ENCODE measurements around the gene ACKR3. TPM values are rescaled to one million over a fixed set of nuclear protein-coding genes. Genes with fewer than 3 reads are reported as not detected.

Gene ACKR3
- total RNA-seq, 1 experiment from 2014 or later, result 0.61 TPM

GRCh38 chr2:236536727-236537398, 32.8 kb upstream of the ACKR3 start:
- ChIA-PET POLR2A (no interaction called here), CTCF (interaction anchor here (0.6 to 1.7 kb wide), 4 partner anchors 24 to 183 kb away, joined by 3 to 5 read pairs (median 4); no protein-coding TSS in a partner anchor)
- H3K36me3 Mint-ChIP-seq (ENCODE audit: insufficient read depth, unreplicated experiment), result no peaks in the 10 kb centered on the region
- no peak overlapping the region for H3K27ac Mint-ChIP-seq (ENCODE audit: low read depth, unreplicated experiment)
- BruUV-seq (replicated peaks), result no TSS peak
- intact Hi-C loops (cut with micrococcal nuclease), result no loop called here
- DNase-seq (ENCODE audit: unreplicated experiment), result no peak
- no peaks in the 10 kb centered on the region for H3K9me3 Mint-ChIP-seq (ENCODE audit: unreplicated experiment)
- peaks cover 9% of the 10 kb centered on the region for H3K4me1 Mint-ChIP-seq (ENCODE audit: insufficient read depth, unreplicated experiment)
- TF ChIP-seq CTCF (IDR thresholded peaks at IDR 0.05; ENCODE audit: unreplicated experiment), result no peak
- H3K4me3 Mint-ChIP-seq (ENCODE audit: unreplicated experiment), result no peak overlapping the region
- H3K27me3 Mint-ChIP-seq (ENCODE audit: insufficient read depth, unreplicated experiment), result no peaks in the 10 kb centered on the region

GRCh38 chr2:236538242-236538641, 31.4 kb upstream of the ACKR3 start:
- intact Hi-C loops (cut with micrococcal nuclease), result no loop called here
- H3K36me3 Mint-ChIP-seq (ENCODE audit: insufficient read depth, unreplicated experiment), result no peaks in the 10 kb centered on the region
- CTCF ChIA-PET, result no interaction called here
- no peak overlapping the region for H3K4me3 Mint-ChIP-seq (ENCODE audit: unreplicated experiment)
- DNase-seq (ENCODE audit: unreplicated experiment), result no peak
- peaks cover 9% of the 10 kb centered on the region for H3K4me1 Mint-ChIP-seq (ENCODE audit: insufficient read depth, unreplicated experiment)
- no peak overlapping the region for H3K27ac Mint-ChIP-seq (ENCODE audit: low read depth, unreplicated experiment)
- POLR2A ChIA-PET, result no interaction called here
- no peak for TF ChIP-seq CTCF (IDR thresholded peaks at IDR 0.05; ENCODE audit: unreplicated experiment)
- H3K9me3 Mint-ChIP-seq (ENCODE audit: unreplicated experiment), result no peaks in the 10 kb centered on the region
- BruUV-seq (replicated peaks), result no TSS peak
- no peaks in the 10 kb centered on the region for H3K27me3 Mint-ChIP-seq (ENCODE audit: insufficient read depth, unreplicated experiment)

GRCh38 chr2:236541008-236541562, 28.5 kb upstream of the ACKR3 start:
- no peaks in the 10 kb centered on the region for H3K4me1 Mint-ChIP-seq (ENCODE audit: insufficient read depth, unreplicated experiment)
- no peak for TF ChIP-seq CTCF (IDR thresholded peaks at IDR 0.05; ENCODE audit: unreplicated experiment)
- no peak for DNase-seq (ENCODE audit: unreplicated experiment)
- intact Hi-C loops (cut with micrococcal nuclease), result no loop called here
- H3K27me3 Mint-ChIP-seq (ENCODE audit: insufficient read depth, unreplicated experiment), result no peaks in the 10 kb centered on the region
- ChIA-PET POLR2A (interaction anchor here (0.6 to 0.7 kb wide), 2 partner anchors 10 to 266 kb away, joined by 3 read pairs; no protein-coding TSS in a partner anchor), CTCF (no interaction called here)
- no peaks in the 10 kb centered on the region for H3K36me3 Mint-ChIP-seq (ENCODE audit: insufficient read depth, unreplicated experiment)
- no peaks in the 10 kb centered on the region for H3K9me3 Mint-ChIP-seq (ENCODE audit: unreplicated experiment)
- BruUV-seq (replicated peaks), result no TSS peak
- H3K27ac Mint-ChIP-seq (ENCODE audit: low read depth, unreplicated experiment), result no peak overlapping the region
- H3K4me3 Mint-ChIP-seq (ENCODE audit: unreplicated experiment), result no peak overlapping the region

GRCh38 chr2:236544362-236544761, 25.3 kb upstream of the ACKR3 start:
- Mint-ChIP-seq H3K36me3 (ENCODE audit: insufficient read depth, unreplicated experiment) (no peaks in the 10 kb centered on the region), H3K27me3 (ENCODE audit: insufficient read depth, unreplicated experiment) (no peaks in the 10 kb centered on the region), H3K4me3 (ENCODE audit: unreplicated experiment) (no peak overlapping the region), H3K4me1 (ENCODE audit: insufficient read depth, unreplicated experiment) (no peaks in the 10 kb centered on the region), H3K9me3 (ENCODE audit: unreplicated experiment) (no peaks in the 10 kb centered on the region), H3K27ac (ENCODE audit: low read depth, unreplicated experiment) (no peak overlapping the region)
- DNase-seq (ENCODE audit: unreplicated experiment), result no peak
- BruUV-seq (replicated peaks), result no TSS peak
- intact Hi-C loops (cut with micrococcal nuclease), result no loop called here
- CTCF ChIA-PET, result no interaction called here
- no peak for TF ChIP-seq CTCF (IDR thresholded peaks at IDR 0.05; ENCODE audit: unreplicated experiment)
- POLR2A ChIA-PET, result interaction anchor here (0.6 kb wide), 1 partner anchor 1172 kb away, joined by 3 read pairs; no protein-coding TSS in a partner anchor

All from MCF 10A (cell line).